ENCODE measurements around the gene CIAO3.

CIAO3 gene

DNA sequence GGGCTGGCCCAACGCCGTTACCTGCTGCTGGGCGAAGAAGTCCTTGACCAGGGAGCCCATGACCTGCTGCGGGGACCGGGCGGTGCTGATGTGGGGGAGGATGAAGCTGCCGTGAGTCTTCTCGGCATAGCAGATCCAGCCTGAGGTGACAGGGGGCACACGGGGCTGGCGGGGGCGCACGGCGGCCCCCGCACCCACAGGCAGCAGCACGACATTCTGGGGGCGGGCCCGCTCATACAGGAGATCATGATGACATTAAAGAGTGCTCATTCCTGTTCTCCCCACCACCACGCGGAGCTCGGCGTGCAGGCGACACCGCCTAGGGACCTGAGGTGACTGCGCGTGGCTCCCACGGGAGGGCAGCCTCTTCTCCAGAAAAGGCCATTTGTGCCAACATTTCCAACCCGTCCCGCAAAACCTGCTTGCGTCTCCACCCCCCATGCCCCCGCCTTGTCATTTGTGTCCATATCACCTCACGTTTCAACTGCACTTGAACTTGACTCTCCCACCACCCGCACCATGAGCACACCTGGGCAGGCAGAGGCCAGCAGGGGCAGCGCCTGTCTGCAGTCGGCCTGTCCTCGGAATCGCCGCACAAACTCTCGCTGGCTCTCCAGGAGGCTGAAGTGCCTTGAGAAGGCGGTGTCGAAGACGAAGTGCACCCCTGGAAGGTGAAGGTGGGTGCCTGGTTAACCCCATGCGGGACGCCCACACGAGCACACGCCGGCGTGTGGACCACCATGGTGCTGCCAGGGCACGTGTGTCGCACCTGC lies 6.4 kb downstream of the CIAO3 start:
- no peak for DNase-seq

DNA sequence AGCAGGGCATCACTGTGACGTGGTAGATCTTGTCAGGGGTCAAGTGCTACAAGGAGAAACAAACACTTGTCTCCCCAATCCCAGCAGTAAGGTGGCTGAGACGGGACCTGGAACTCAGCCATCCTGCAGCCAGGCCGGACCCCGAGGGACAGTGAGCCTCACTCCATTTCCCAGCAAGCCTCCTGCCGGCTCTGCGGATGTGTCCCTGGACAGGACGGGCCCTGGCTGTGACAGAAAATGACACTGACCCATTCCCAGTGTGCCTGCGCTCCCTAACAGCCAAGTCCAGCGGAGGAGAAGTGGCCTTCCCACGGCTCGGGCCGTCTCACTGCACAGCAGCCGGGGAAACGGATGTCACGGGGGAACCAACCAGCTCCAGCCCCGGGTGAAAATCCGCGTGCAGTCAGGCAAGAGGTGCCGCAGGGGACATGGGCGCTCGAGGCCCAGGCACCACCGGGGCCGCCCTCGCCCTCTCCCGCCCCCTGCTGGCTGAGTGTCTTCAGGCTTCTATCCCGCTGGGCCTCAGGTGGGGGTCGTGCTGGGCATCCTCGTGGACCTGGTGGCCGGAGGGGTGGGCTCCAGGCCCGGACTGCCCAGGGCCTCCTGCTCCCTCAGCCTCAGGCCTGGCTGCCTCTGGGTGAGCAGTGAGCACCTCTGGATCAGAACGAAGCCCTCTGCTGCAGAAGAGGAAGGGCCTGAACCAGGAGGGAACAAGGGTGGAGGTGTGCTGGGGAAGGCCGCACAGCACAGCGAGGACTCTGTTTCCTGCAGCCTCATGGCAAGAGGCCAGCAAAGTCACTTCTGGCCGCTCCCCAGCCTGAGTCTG lies 7.2 kb downstream of the CIAO3 start:
- no peak for DNase-seq

DNA sequence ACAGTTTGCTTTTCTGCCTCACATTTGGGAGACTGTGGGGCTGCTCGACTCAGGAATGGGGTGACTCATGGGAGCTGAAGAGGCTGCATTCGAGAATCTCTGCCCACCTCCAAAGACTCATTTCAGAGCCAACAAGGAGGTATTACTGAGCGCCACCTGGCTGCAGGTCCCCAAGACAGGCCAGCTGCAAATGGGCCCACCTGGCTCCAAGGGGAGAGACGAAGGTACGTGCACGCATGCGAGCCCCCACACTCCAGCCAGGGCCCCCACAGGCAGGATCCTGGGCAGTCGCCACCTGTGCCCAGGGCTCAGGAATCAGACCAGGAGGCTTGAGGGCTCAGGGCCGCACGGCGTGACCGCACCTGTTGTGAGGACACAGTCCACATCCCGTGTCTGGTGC lies 7.9 kb downstream of the CIAO3 start:
- no peak for DNase-seq

DNA sequence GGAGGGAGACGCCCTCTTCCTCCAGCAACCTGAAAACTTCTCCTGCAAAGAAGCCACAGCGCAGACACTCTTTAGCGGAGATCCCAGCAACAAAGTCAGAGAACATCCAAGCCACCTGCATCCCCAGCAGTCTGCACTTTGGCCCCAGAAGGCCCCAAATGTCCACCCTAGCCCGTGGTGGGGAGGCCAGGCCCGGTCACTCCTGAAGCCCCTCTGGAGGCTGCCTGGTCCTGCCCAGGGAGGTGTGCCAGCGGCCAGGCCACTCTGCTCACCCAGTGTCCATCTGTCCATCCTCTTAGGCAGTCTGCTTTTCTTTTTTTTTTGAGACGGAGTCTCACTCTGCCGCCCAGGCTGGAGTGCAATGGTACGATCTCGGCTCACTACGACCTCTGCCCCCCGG lies 8.5 kb downstream of the CIAO3 start:
- DNase-seq, result no peak

DNA sequence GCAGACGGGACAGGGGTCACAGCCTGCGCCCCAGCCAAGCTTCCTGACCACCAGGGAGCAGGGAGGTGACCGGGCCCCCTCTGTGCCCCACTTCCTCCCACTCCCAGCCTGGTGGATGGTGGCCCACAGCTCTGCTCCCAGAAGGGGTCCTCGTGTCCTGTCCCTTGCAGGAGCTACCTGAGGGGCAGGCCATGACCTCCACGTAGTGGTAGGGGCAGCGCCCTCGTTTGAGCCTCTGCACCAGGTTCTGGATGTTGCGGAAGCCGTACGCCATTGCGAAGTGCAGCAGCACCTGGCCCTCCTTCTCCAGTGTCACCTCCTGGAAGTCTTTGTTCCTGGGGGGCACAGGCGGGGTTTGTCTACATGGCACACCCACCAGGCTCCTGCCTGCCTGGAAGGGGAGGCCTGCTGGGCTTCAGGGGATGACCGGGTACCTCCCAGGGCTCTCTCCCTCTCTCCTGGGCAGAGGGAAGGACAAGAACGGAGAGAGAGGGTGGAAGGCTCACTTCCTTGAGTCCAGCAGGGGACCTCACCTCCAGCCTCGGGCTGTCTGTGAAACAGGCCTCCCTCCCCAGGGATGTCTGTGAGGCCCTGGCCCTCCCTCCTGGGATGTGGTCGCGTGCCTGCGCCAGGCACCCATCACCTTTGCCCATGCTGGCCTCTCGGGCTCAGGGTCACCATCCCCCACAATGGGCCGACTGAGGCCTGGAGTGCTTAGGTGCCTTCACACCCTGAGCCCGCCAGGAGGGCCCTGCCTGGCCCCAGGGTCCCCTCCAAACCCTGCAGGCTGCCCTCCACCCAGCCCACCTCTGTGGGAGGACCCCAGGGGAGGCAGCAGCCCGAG lies 9.9 kb downstream of the CIAO3 start:
- DNase-seq, result no peak

DNA sequence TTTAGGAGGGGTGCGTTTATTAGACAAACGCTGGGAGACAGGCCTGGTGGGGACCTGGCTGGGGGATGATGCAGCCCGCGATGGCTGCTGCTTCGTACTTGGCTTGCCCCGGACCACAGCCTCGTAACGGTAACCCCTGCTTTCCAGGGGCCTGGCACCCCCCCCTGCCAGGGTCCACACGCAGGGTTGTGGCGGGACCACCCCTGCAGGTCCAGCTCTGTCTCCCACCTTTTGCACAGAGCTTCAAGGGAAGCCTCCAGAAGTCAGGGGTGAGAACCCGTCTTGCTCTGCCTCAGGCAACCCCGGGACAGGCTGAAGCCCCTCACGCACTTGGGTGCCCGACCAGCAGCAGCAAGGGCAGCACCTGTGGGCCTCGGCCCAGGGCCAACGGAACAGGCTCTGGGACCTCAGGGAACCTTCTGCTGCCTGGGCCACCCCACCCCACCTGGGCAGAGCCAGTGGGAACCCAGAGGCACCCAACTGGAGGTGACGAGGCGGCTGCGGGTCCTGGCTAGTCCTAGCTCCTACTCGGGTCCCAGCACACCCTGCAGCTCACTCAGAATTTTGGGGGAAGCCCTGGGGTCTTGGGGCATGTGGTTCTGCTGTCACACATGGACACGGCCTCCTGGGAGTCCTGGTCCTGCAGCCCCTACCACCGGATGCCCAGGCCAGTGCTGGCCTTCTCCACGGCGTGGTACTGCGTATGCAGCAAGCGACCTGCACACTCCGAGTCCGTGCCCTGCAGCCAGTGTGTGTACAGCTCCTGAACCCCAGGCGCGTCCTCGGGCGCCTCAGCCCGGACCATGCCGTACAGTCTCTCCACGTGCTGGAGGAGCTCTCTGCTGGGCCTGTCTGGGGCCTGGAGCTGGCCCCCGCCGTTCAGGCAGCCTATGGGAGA lies 10.8 kb downstream of the CIAO3 start:
- DNase-seq, result no peak

DNA sequence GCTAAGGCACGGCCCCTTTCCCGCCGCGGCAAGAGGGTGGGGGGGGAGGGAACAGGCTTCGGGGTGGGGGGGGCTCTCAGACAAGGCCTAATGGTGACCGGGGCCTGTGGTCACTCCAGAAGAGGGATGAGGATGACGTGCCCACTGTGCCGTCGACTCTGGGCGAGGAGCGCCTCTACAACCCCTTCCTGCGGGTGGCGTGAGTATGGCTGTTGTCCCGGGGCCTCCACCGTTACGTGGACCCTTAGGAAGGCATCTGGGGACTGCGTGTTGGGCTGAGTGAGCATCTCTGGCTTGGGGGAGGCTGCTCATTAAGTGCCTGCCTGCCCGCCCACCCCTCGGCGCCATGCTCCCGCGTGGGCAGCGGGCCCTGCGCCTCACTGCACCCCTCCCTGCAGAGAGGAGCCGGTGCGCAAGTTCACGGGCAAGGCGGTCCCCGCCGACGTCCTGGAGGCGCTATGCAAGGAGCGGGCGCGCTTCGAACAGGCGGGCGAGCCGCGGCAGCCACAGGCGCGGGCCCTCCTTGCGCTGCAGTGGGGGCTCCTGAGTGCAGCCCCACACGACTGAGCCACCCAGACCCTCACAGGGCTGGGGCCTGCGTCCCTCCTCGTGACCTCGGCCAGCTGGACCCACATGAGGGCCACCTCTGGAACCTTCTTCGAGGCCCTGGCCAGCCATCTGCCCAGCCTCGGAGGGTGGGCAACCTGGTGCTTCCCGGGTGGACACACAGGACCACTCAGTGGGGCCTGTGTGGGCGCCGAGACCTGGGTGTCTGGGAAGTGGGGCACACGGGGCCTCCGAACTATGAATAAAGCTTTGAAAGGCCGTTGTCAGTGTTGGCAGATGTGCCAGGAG lies 11.7 kb downstream of the CIAO3 start:
- no peak for DNase-seq

DNA sequence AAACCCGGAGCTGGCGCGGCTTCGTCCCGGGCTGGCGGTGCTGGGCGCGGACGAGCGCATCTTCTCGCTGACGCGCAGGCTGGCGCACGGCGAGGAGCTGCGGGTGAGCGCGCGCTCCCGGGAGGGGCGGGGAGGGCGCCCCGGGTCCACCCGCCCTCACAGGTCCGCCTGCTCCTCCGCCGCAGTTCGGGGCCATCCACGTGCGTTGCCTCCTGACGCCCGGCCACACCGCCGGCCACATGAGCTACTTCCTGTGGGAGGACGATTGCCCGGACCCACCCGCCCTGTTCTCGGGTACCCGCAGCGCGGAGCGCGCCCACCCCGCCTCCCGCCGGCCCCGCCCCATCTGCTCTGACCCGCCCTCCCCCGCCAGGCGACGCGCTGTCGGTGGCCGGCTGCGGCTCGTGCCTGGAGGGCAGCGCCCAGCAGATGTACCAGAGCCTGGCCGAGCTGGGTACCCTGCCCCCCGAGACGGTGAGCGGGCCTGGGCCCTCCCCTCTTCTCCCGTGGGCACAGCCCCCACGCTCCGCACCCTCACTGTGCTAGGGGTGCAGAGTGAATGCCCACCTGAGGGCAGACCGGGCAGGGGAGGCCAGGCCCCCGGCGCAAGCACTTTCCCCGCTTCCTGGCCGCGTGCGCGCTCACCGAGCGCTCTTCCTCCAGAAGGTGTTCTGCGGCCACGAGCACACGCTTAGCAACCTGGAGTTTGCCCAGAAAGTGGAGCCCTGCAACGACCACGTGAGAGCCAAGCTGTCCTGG lies 12.5 kb downstream of the CIAO3 start:
- peak; percentile 72 to 84 for DNase-seq

DNA sequence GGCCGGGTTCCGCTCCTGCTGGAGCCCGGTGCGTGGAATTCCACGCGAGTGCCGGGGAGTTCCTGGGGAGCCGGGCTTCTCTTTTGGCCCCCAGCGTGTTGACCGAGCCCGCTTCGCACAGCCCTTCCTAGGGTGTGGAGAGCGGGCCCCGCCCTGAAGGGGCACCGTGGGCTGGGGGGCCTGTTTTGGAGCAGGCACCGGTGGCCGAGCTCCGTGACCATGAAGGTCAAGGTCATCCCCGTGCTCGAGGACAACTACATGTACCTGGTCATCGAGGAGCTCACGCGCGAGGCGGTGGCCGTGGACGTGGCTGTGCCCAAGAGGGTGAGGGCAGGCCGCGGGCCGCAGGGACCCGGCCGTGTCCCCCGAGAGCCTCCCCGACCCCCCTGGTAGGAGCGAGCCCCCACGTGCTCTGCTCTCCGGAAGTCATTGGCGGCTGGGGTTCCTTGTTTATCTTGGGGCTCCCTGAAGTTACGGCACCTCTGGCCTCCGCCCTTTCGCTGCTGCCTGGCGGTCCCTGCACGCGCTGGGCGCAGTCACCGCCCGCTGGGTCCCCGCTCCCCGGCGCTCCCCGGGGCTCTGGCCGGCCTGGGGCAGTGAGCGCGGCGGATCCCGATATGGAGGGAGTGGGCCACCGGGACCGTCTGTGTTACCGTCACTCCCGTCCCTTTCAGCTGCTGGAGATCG lies 13.4 kb downstream of the CIAO3 start:
- DNase-seq, result no peak

DNA sequence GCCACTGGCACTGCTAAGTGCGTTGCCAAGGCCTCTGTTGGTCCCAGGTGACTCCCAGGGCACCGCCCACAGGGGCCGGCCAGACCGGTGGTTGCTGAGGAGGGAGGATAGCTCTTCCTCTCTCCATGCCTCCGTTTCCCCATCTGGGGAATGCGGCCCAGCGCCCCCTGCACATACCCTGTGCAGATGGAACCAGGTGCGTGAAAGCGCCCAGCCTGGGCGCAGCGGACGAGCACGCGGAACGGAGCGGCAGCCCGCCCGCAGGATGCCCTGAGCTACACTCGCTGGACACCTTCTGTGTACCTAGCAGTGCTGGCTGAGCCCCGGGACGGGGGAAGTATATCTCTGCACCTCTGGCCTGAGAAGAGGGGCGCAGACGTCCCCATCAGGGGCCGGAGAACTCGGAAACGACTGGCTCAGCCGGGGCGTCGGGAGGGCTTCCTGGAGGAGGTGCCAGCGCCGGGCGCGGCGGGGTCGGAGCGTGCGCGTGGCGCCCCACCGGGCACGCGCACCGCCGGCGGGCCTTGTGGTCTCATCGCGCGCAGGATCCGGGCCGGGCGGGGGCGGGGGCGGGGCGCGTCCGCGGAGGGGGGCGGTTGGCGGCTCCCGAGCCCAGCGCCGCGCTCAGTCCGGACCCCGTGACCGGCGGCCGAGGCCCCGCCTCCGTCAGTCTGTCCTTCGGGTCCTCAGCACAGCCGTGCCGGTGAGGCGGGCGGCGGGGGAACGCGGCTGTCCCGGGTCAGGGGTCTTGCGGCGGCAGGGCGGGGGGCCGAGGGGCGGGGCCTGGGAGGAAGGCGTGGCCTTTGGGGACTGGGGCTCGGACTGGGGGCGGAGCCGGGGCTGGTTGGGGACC lies 14.1 kb downstream of the CIAO3 start, which contains the start of the genes CCDC78 and HAGHL:
CCDC78 (minus strand) TSS at position 6 of the 853 bp plus-strand sequence. CDS start 76 bp downstream, outside the sequence.
HAGHL (plus strand) TSS at position 669 of the 853 bp plus-strand sequence. CDS start 404 bp downstream, outside the sequence.
- DNase-seq, result peak in 1 of 2 experiments; percentile 33

DNA sequence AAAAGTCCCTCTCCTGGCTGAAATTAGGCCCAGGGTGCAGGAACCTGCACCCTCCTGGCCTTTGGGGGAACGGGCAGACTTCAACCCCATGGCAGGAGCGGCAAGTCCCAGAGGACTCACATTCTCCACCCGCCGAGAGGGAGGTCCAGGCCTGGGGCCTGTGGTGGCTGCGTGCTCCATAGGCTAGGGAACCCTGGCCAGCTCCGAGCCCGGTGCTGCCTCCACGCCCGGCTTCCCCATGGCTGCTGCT lies 14.7 kb downstream of the CIAO3 start:
- DNase-seq, result no peak

DNA sequence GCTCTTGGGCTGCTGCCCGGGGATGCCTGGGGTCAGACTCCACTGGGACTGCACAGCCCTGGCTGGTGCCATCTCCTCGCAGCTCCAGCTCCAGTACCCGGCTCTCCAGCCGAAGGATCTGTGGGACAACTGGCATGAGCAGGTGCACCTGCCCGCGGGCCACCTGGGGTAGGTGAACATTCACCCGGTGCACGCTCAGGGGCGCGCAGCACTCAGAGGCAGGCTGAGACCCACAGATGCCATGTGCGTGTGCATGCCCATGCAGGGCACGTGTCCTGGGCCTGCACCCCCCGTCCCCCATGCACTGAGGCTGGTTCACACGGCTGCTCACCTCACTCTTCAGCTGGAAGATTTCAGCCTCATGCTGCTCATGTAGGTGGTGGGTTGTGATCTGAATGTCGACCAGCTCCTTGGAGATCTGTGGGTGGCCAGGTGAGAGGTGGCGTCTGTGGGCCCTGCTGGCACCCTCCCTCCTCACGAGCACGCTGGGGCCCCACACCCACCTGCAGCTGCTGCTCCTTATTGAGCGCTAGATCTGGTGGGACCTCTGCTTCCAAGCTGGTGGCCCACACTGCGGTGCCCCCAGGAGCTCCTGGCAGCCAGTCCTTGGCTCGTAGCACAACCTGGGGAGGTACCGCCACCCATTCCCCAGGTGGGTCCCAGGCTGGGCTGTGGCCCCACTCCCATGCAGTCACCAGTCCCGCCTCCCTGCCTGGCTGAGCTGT lies 15.2 kb downstream of the CIAO3 start:
- no peak for DNase-seq

DNA sequence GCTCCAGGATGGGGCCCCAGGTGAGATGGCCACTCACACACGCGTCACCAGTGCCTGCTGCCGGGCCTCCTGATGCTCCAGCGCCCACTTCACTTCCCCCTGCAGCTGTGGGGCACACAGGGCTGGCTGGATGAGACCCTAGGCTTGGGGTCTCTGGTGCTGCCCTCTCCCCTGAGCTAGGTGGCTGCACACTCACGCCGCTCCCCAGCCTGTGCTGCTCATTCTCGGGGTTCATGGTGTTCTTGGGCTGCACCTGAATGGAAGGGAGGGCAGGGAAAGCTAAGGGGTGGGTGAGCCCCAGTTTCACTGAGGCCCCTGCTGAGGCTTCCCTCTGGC lies 15.8 kb downstream of the CIAO3 start:
- no peak for DNase-seq

DNA sequence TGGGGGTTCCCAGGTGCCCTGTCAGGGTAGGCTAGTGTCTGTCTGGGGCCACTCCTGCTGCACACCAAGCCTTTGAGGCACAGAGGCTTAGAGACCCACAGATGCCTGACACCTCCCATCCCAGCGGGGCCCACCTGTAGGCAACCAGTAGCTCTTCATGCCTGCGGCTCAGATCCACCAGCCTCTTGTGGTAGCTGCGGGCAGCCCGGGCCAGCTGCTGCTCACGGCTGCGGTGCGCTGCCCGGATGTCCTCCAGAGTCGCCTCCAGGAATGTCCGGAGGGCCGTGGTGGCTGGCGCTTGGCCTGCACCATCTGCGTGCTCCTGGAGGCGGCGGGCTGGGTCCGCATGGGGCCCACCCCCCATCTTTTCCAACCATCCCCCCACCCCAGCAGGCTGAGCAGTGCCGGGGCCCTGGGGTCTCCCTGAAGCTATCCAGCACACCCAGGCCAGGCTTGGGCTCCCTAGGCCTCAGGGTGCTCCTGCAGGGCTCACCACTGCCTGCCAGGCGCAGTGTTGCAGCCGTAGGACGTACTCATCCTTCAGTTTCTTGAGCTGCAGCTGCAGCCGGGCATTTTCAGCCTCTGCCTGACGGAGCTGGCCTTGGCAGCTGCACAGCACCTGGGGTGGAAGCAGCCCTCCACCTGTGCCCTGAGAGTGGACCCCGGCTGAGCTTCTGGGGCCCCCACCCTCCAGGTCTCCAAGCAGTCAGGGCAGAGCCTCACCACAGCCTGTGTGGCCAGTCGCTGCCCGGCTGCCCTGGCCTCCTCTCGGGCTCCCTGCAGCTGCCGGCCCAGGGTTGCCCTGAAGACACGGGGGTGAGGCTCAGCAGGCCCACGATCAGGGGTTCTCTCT lies 16.4 kb downstream of the CIAO3 start:
- no peak for DNase-seq

DNA sequence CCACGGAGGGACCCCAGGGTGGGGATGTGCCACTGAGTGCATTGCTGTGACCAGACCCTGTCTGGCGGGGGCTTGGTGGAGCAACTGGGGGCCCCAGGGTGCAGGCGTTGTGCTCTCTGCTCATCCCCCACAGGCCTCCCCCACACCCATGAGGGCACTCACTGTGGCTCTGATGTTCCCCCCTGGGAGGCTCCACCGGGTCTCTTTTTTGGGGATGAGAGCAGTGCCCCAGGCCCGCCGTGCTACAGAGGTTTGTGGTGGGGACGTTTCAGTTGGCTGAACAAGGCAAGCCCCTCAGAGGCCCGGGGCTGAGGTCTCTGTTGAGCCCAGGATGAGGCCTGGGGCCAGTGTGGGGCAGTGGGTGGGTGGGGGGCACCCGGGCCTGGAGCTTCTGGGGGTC lies 17.1 kb downstream of the CIAO3 start:
- DNase-seq, result no peak

DNA sequence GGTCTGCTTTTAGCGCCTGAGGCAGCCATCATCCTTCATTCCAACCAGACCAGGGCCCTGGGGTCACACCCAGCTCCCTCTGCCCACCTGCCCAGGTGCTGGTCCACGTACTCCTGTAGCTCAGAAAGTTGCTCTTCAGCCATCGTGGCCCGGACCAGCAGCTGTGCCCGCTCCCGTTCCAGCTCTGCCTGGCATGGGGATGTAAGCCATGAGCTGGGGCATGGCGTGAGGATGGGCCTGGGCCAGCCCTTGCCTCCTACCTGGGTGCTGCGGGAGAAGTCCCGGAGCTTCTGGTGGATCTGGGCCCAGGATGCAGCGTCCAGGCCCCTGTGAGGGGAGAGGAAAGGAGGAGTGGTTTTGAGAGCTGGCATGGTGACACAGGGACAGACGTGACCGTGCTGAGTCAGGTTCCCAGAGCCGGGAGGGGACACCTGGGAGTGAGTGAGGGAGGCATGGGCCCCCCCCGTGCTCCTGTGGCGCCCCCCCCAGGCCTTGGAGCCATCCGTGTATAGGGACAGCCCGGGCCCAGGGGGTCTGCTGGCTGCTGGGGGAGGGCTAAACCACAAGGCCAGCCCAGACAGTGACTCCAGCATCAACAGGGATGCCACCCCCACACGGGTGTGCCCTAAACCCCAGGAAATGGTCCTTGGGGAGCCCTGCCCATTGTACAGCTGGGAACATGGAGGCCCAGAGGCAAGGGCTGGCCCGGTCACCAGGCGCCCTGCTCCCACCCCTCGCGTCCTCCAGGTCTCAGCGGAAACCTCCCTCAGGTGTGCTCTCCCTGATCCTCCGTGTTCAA lies 17.8 kb downstream of the CIAO3 start:
- no peak for DNase-seq

All from NCI-H2081 (cell line).